ENCODE measurements around the gene SMPD4. TPM values are rescaled to one million over a fixed set of nuclear protein-coding genes. Genes with fewer than 3 reads are reported as not detected.

SMPD4 gene
- total and polyA plus RNA-seq, 2 of the 13 experiments (the other 11 are each of a cell fraction or from before 2014, with no cell fraction given): 63.2 to 70.5 TPM

DNA sequence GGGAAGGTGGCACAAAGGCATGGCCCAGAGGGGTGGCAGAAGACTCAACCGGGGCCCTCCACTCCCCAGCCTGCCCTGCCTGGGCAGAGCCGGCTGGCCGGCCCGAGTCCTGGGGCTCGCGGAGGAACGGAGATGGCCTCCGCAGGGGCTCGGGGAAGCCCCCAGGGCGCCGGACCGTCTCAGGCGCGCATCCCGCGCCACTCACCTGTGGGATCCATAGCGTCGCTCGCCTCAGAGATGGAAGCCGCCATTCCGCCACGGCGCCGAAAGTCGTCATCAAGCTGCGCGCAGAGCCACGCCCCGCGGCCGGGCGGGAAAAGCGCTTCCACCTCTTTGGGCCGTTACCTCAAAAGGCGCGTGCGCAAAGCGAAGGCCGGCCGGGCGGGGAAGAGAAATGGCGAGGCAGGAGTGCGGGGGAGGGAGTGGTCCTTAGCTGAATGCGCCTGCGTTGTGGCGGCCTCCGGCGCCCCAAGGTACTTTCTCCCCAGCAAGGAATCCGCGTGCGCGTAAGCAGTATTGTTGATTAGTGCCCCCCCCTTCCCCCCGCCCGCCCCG, at the start of gene SMPD4 (continued):
- TF ChIP-seq, protein P1, sequence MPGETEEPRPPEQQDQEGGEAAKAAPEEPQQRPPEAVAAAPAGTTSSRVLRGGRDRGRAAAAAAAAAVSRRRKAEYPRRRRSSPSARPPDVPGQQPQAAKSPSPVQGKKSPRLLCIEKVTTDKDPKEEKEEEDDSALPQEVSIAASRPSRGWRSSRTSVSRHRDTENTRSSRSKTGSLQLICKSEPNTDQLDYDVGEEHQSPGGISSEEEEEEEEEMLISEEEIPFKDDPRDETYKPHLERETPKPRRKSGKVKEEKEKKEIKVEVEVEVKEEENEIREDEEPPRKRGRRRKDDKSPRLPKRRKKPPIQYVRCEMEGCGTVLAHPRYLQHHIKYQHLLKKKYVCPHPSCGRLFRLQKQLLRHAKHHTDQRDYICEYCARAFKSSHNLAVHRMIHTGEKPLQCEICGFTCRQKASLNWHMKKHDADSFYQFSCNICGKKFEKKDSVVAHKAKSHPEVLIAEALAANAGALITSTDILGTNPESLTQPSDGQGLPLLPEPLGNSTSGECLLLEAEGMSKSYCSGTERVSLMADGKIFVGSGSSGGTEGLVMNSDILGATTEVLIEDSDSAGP (CRISPR knock-in tag; IDR thresholded peaks at IDR 0.05; ENCODE audit: borderline replicate concordance): peak; percentile 83; the same call in 1 of the 2 replicates
- TF ChIP-seq, protein P2, sequence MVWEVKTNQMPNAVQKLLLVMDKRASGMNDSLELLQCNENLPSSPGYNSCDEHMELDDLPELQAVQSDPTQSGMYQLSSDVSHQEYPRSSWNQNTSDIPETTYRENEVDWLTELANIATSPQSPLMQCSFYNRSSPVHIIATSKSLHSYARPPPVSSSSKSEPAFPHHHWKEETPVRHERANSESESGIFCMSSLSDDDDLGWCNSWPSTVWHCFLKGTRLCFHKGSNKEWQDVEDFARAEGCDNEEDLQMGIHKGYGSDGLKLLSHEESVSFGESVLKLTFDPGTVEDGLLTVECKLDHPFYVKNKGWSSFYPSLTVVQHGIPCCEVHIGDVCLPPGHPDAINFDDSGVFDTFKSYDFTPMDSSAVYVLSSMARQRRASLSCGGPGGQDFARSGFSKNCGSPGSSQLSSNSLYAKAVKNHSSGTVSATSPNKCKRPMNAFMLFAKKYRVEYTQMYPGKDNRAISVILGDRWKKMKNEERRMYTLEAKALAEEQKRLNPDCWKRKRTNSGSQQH (CRISPR knock-in tag; IDR thresholded peaks at IDR 0.05; ENCODE audit: low read depth): peak; percentile 98
- TF ChIP-seq ZNF766 (CRISPR knock-in tag; IDR thresholded peaks at IDR 0.05; ENCODE audit: borderline replicate concordance): 0 out of 2 replicates have a peak, but pooled peaks have one; percentile 32
- TF ChIP-seq PRDM10 (CRISPR knock-in tag; IDR thresholded peaks at IDR 0.05; ENCODE audit: low read depth): peak; percentile 68
- peak; percentile 56; the same call in 1 of the 2 replicates for TF ChIP-seq ZNF543 (CRISPR knock-in tag; IDR thresholded peaks at IDR 0.05)
- peak; percentile 89 for TF ChIP-seq KMT2B (CRISPR knock-in tag; IDR thresholded peaks at IDR 0.05)
- TF ChIP-seq, protein P3, sequence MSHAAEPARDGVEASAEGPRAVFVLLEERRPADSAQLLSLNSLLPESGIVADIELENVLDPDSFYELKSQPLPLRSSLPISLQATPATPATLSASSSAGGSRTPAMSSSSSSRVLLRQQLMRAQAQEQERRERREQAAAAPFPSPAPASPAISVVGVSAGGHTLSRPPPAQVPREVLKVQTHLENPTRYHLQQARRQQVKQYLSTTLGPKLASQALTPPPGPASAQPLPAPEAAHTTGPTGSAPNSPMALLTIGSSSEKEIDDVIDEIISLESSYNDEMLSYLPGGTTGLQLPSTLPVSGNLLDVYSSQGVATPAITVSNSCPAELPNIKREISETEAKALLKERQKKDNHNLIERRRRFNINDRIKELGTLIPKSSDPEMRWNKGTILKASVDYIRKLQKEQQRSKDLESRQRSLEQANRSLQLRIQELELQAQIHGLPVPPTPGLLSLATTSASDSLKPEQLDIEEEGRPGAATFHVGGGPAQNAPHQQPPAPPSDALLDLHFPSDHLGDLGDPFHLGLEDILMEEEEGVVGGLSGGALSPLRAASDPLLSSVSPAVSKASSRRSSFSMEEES (CRISPR knock-in tag; IDR thresholded peaks at IDR 0.05): peak; percentile 71
- peak; percentile 42; the same call in 1 of the 2 replicates for TF ChIP-seq MTF2 (CRISPR knock-in tag; IDR thresholded peaks at IDR 0.05; ENCODE audit: borderline replicate concordance)
- TF ChIP-seq ZBTB46 (CRISPR knock-in tag; IDR thresholded peaks at IDR 0.05; ENCODE audit: borderline replicate concordance): peak; percentile 74; the same call in 1 of the 2 replicates
- peak; percentile 98 for TF ChIP-seq ARID4A (CRISPR knock-in tag; IDR thresholded peaks at IDR 0.05; ENCODE audit: borderline replicate concordance)
- peak; percentile 94 for TF ChIP-seq AGO2 (optimal IDR thresholded peaks at IDR 0.05; ENCODE audit: low read depth, low read length)
- 0 out of 2 replicates have a peak, but pooled peaks have one; percentile 43 for TF ChIP-seq ZNF225 (CRISPR knock-in tag; IDR thresholded peaks at IDR 0.05)
- peak; percentile 64 for TF ChIP-seq ZFX (CRISPR knock-in tag; IDR thresholded peaks at IDR 0.05; ENCODE audit: low read depth)

All from HepG2 (cell line).